ENCODE data around the gene SELP. TPM values are rescaled to one million over a fixed set of nuclear protein-coding genes. Genes with fewer than 3 reads are reported as not detected.

SELP gene
- total RNA-seq, 1 donor from 2014 or later, result not detected

- H3K36me3 ChIP-seq (ENCODE audit: insufficient read depth, low read length), result no peaks in the 10 kb centered on the region
- H3K27ac ChIP-seq (ENCODE audit: low read depth, low read length), result no peak overlapping the region
- H3K9ac ChIP-seq (ENCODE audit: low read length), result no peak overlapping the region
- TF ChIP-seq CTCF (IDR thresholded peaks at IDR 0.05; ENCODE audit: insufficient read depth, low read depth, low read length), result no peak
- TF ChIP-seq EZH2 (IDR thresholded peaks at IDR 0.05; ENCODE audit: insufficient read depth, low read length), result no peak
- peaks cover 8% of the 10 kb centered on the region for H3K27me3 Mint-ChIP-seq (ENCODE audit: low read depth, unreplicated experiment)
- peaks cover 5% of the 10 kb centered on the region for H3K27me3 ChIP-seq (ENCODE audit: insufficient read depth, low read length)
- no peak overlapping the region for H3K4me3 ChIP-seq (ENCODE audit: insufficient read depth, low read depth, low read length)
- no peak overlapping the region for H3K4me3 Mint-ChIP-seq (ENCODE audit: unreplicated experiment)
- no peaks in the 10 kb centered on the region for H3K36me3 Mint-ChIP-seq (ENCODE audit: low read depth, unreplicated experiment)
- DNase-seq (ENCODE audit: low read depth) (no peak), FAIRE-seq (no peak)
- no peaks in the 10 kb centered on the region for H4K20me1 ChIP-seq (ENCODE audit: insufficient read depth, low read length)
- H3K4me1 ChIP-seq (ENCODE audit: insufficient read depth, low read length), result no peaks in the 10 kb centered on the region
- H3K4me2 ChIP-seq (ENCODE audit: low read length), result no peak overlapping the region
- no peaks in the 10 kb centered on the region for H3K9me3 Mint-ChIP-seq (ENCODE audit: unreplicated experiment)
- no peak overlapping the region for H2AFZ ChIP-seq (ENCODE audit: low read depth, low read length)
- no peak overlapping the region for H3K27ac Mint-ChIP-seq (ENCODE audit: unreplicated experiment)
- no peaks in the 10 kb centered on the region for H3K79me2 ChIP-seq (ENCODE audit: insufficient read depth, low read length)
- no peaks in the 10 kb centered on the region for H3K4me1 Mint-ChIP-seq (ENCODE audit: low read depth, unreplicated experiment)
- H3K9me3 ChIP-seq (ENCODE audit: insufficient read depth, low read depth, low read length), result no peaks in the 10 kb centered on the region
These were observed 19.8 kb downstream of the SELP start for GRCh38 chr1:169610108-169610507.

- no peak overlapping the region for H3K27ac Mint-ChIP-seq (ENCODE audit: unreplicated experiment)
- no peak for DNase-seq (ENCODE audit: low read depth)
- H3K27me3 Mint-ChIP-seq (ENCODE audit: low read depth, unreplicated experiment), result peaks cover 18% of the 10 kb centered on the region
- H3K27ac ChIP-seq (ENCODE audit: low read depth, low read length), result no peak overlapping the region
- no peaks in the 10 kb centered on the region for H3K36me3 Mint-ChIP-seq (ENCODE audit: low read depth, unreplicated experiment)
- no peaks in the 10 kb centered on the region for H3K36me3 ChIP-seq (ENCODE audit: insufficient read depth, low read length)
- no peaks in the 10 kb centered on the region for H3K9me3 Mint-ChIP-seq (ENCODE audit: unreplicated experiment)
- no peak overlapping the region for H3K9ac ChIP-seq (ENCODE audit: low read length)
- H2AFZ ChIP-seq (ENCODE audit: low read depth, low read length), result no peak overlapping the region
- H3K27me3 ChIP-seq (ENCODE audit: insufficient read depth, low read length), result peaks cover 5% of the 10 kb centered on the region
- H3K79me2 ChIP-seq (ENCODE audit: insufficient read depth, low read length), result no peaks in the 10 kb centered on the region
- TF ChIP-seq CTCF (IDR thresholded peaks at IDR 0.05; ENCODE audit: insufficient read depth, low read depth, low read length), result no peak
- TF ChIP-seq EZH2 (IDR thresholded peaks at IDR 0.05; ENCODE audit: insufficient read depth, low read length), result no peak
- no peaks in the 10 kb centered on the region for H4K20me1 ChIP-seq (ENCODE audit: insufficient read depth, low read length)
- H3K9me3 ChIP-seq (ENCODE audit: insufficient read depth, low read depth, low read length), result no peaks in the 10 kb centered on the region
- no peak for FAIRE-seq
- H3K4me3 ChIP-seq (ENCODE audit: insufficient read depth, low read depth, low read length), result no peak overlapping the region
- no peak overlapping the region for H3K4me3 Mint-ChIP-seq (ENCODE audit: unreplicated experiment)
- no peaks in the 10 kb centered on the region for H3K4me1 Mint-ChIP-seq (ENCODE audit: low read depth, unreplicated experiment)
- H3K4me1 ChIP-seq (ENCODE audit: insufficient read depth, low read length), result no peaks in the 10 kb centered on the region
- no peak overlapping the region for H3K4me2 ChIP-seq (ENCODE audit: low read length)
These were observed 21.7 kb downstream of the SELP start for GRCh38 chr1:169608226-169608625.

GRCh38 chr1:169604781-169605560 is 25.0 kb downstream of the SELP start:
- no peak for FAIRE-seq
- Histone ChIP-seq H3K4me1 (ENCODE audit: insufficient read depth, low read length) (no peaks in the 10 kb centered on the region), H4K20me1 (ENCODE audit: insufficient read depth, low read length) (no peaks in the 10 kb centered on the region), H3K9ac (ENCODE audit: low read length) (no peak overlapping the region), H3K4me2 (ENCODE audit: low read length) (no peak overlapping the region), H3K27me3 (ENCODE audit: insufficient read depth, low read length) (peaks cover 3% of the 10 kb centered on the region), H2AFZ (ENCODE audit: low read depth, low read length) (no peak overlapping the region), H3K79me2 (ENCODE audit: insufficient read depth, low read length) (no peaks in the 10 kb centered on the region), H3K36me3 (ENCODE audit: insufficient read depth, low read length) (no peaks in the 10 kb centered on the region), H3K27ac (ENCODE audit: low read depth, low read length) (no peak overlapping the region), H3K9me3 (ENCODE audit: insufficient read depth, low read depth, low read length) (no peaks in the 10 kb centered on the region), H3K4me3 (ENCODE audit: insufficient read depth, low read depth, low read length) (no peak overlapping the region)
- no peaks in the 10 kb centered on the region for H3K9me3 Mint-ChIP-seq (ENCODE audit: unreplicated experiment)
- no peaks in the 10 kb centered on the region for H3K4me1 Mint-ChIP-seq (ENCODE audit: low read depth, unreplicated experiment)
- no peak overlapping the region for H3K4me3 Mint-ChIP-seq (ENCODE audit: unreplicated experiment)
- H3K27ac Mint-ChIP-seq (ENCODE audit: unreplicated experiment), result no peak overlapping the region
- H3K27me3 Mint-ChIP-seq (ENCODE audit: low read depth, unreplicated experiment), result peaks cover 20% of the 10 kb centered on the region
- TF ChIP-seq EZH2 (IDR thresholded peaks at IDR 0.05; ENCODE audit: insufficient read depth, low read length), result no peak
- TF ChIP-seq CTCF (IDR thresholded peaks at IDR 0.05; ENCODE audit: insufficient read depth, low read depth, low read length), result no peak
- DNase-seq (ENCODE audit: low read depth), result no peak
- no peaks in the 10 kb centered on the region for H3K36me3 Mint-ChIP-seq (ENCODE audit: low read depth, unreplicated experiment)

Data from astrocyte (in vitro differentiated cells and primary cell).